KOPT-K1 (cell line): ENCODE measurements around the gene PPM1B.
A peak's percentile ranks its signal among the peaks of the same experiment; 100 is the strongest.
"Not testable (repeated sequence)": the region's sequence is repeated elsewhere in the genome, so short reads cannot be mapped to it uniquely, and the experiment has no call there.

Source experiments
- H3K27ac ChIP-seq: fragments of 200-600 bp; sonication (generic); 2 replicates; pipeline ENCODE4 v1.5.1; 2016; ENCODE audit warnings: antibody characterized with exemption, mild to moderate bottlenecking, low read depth, low read length; ENCODE audit not compliant: poor library complexity, severe bottlenecking
- H3K36me3 ChIP-seq: fragments of 200-600 bp; sonication (generic); 2 replicates; pipeline ENCODE4 v1.5.1; 2017; ENCODE audit warnings: antibody characterized with exemption, mild to moderate bottlenecking, low read length, moderate library complexity; ENCODE audit not compliant: insufficient read depth
- H3K9me3 ChIP-seq: fragments of 200-600 bp; sonication (generic); 2 replicates; pipeline ENCODE4 v1.5.1; 2017; ENCODE audit warnings: antibody characterized with exemption, low read length, mild to moderate bottlenecking; ENCODE audit not compliant: insufficient read depth, poor library complexity, severe bottlenecking

PPM1B gene

DNA sequence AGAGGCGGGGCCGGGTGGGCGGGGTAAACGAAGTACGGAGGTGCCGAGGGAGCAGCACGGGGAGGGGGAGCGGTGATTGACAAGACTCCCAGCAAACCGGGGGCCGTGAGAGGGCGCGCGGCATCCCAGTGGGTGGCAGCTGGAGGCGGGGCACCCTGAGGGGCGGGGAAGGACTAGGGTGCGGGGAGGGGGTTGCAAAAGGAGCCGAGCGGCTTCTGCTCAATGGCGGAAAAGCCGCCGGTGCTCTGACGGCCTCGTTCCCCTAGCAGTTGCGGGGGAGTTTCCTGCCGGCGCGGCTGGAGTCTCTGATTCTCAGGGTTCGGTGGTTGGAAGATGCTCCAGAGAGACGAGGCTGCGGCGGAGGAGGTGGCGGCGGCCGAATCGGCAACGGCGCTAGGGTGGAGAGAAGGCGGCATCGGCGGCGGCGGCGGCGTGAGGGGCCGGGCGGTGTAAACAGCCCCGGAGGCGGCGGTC is at the start of gene PPM1B:
Gene PPM1B, plus strand, starts transcription at position 195 of the 474 bp plus-strand sequence. CDS start 32,325 bp downstream, outside the sequence.
- H3K27ac ChIP-seq = peak within 1 kb of the TSS; percentile 94
- no peaks in the 10 kb centered on the region; the same call in 1 of the 2 replicates for H3K36me3 ChIP-seq
- peaks cover 5% of the 10 kb centered on the region for H3K9me3 ChIP-seq

- Histone ChIP-seq H3K36me3 (no peaks in the 10 kb centered on the region), H3K9me3 (no peaks in the 10 kb centered on the region), H3K27ac (no peak overlapping the region)
These were observed 48.8 kb upstream of the PPM1B start for GRCh38 chr2:44119878-44120277.

DNA sequence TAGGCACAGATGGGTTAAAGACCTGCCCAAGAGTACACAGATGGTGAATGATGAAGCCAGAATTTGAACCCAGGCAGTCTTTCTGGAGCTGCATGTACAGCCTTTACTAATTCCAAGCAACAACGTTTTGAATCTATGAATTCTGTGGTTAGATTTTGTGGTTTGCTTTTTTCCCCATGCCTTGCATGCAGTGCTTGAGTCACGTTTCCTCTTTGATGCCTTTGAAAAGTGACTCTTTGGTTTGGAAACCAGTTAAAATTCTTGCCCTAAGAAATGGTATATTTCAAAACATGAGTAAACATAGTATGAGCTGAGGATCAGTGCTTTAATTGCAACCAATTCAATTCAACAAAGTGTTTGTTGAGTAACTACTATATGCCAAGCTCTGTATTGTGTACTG is 48.2 kb upstream of the PPM1B start:
- Histone ChIP-seq H3K9me3 (no peaks in the 10 kb centered on the region), H3K27ac (no peak overlapping the region)

GRCh38 chr2:44121899-44122298 is 46.8 kb upstream of the PPM1B start:
- Histone ChIP-seq H3K36me3 (no peaks in the 10 kb centered on the region), H3K27ac (no peak overlapping the region), H3K9me3 (no peaks in the 10 kb centered on the region)

More for the DNA sequence above, 48.2 kb upstream of the PPM1B start:
- no peaks in the 10 kb centered on the region for H3K36me3 ChIP-seq

DNA sequence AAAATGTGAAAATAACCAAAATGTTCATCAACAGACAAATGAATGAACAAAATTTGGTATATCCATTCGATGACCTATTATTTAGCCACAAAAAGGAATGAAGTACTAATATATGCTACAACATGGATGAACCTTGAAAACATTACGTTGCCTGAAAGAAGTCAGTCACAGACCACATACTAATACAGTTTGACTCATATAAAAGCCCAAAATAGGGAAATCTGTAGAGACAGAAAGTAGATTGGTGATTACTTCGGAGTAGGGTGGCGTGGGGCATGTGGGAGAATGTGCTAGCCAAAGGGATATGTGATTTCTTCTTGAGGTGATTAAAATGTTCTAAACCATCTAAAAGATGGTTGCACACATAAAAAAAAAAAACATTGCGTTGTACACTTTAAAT is 44.2 kb upstream of the PPM1B start:
- H3K9me3 ChIP-seq = no peaks in the 10 kb centered on the region

GRCh38 chr2:44126106-44126797 is 42.4 kb upstream of the PPM1B start:
- H3K27ac ChIP-seq = no peak overlapping the region
- no peaks in the 10 kb centered on the region for H3K9me3 ChIP-seq
- H3K36me3 ChIP-seq = no peaks in the 10 kb centered on the region

More for the DNA sequence above, 44.2 kb upstream of the PPM1B start:
- no peaks in the 10 kb centered on the region for H3K36me3 ChIP-seq
- H3K27ac ChIP-seq = no peak overlapping the region

- H3K9me3 ChIP-seq = no peaks in the 10 kb centered on the region
- H3K27ac ChIP-seq = no peak overlapping the region
These were observed 38.2 kb upstream of the PPM1B start for GRCh38 chr2:44130441-44130840.

GRCh38 chr2:44131177-44131576 is 37.5 kb upstream of the PPM1B start:
- no peak overlapping the region for H3K27ac ChIP-seq
- no peaks in the 10 kb centered on the region for H3K36me3 ChIP-seq
- no peaks in the 10 kb centered on the region for H3K9me3 ChIP-seq

More at GRCh38 chr2:44130441-44130840, 38.2 kb upstream of the PPM1B start:
- H3K36me3 ChIP-seq = no peaks in the 10 kb centered on the region

GRCh38 chr2:44133602-44134001 is 35.1 kb upstream of the PPM1B start:
- H3K9me3 ChIP-seq, H3K27ac ChIP-seq, H3K36me3 ChIP-seq: not testable (repeated sequence)

DNA sequence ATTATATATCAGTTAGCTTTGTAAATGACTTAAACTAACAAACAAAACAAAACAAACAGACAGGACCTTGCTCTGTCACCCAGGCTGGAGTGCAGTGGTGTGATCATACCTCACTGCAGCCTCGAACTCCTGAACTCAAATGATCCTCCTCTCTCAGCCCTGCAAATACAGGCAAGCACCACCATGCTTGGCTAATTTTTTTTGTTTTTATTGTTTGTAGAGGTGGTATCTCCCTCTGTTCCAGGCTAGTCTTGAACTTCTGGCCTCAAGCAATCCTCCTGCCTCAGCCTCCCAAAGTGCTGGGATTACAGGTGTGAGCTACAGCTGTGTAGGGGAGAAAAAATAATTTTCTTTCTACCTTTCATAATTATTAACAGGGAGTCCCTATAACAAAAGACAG is 33.8 kb upstream of the PPM1B start:
- no peaks in the 10 kb centered on the region for H3K9me3 ChIP-seq
- H3K27ac ChIP-seq = no peak overlapping the region
- no peaks in the 10 kb centered on the region for H3K36me3 ChIP-seq

- Histone ChIP-seq H3K9me3 (no peaks in the 10 kb centered on the region), H3K27ac (no peak overlapping the region), H3K36me3 (no peaks in the 10 kb centered on the region)
These were observed 33.4 kb upstream of the PPM1B start for GRCh38 chr2:44135296-44135695.

GRCh38 chr2:44135771-44136170 is 32.9 kb upstream of the PPM1B start:
- H3K27ac ChIP-seq = no peak overlapping the region
- H3K9me3 ChIP-seq = no peaks in the 10 kb centered on the region
- H3K36me3 ChIP-seq = no peaks in the 10 kb centered on the region

DNA sequence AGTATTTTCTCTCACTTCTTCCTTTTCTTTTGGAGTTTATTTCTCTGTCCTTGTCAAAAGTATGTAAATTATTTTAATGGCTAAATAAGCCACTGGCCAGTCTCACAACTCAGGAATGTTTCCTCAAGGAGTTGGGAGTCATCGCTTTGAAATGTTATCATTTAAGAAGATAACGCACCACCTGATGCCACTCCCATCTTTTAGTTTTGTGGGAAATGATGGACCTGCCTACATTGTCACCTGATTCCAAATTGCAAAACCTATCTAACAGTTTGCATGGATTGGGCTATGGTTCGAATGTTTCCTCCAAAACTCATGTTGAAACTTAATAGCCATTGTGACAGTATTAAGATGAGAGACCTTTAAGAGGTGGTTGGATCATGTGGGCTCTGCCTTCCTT is 32.4 kb upstream of the PPM1B start:
- H3K9me3 ChIP-seq = no peaks in the 10 kb centered on the region
- no peak overlapping the region for H3K27ac ChIP-seq
- H3K36me3 ChIP-seq = no peaks in the 10 kb centered on the region

- no peaks in the 10 kb centered on the region for H3K36me3 ChIP-seq
- no peaks in the 10 kb centered on the region for H3K9me3 ChIP-seq
- no peak overlapping the region for H3K27ac ChIP-seq
These were observed 31.6 kb upstream of the PPM1B start for GRCh38 chr2:44137048-44137447.

GRCh38 chr2:44137872-44138551 is 30.7 kb upstream of the PPM1B start:
- Histone ChIP-seq H3K36me3 (no peaks in the 10 kb centered on the region), H3K27ac (no peak overlapping the region), H3K9me3 (no peaks in the 10 kb centered on the region)

- Histone ChIP-seq H3K9me3 (no peaks in the 10 kb centered on the region), H3K27ac (no peak overlapping the region), H3K36me3 (no peaks in the 10 kb centered on the region)
These were observed 28.9 kb upstream of the PPM1B start for GRCh38 chr2:44139741-44140140.
